Thoracic aorta (tissue), 2 donors: ENCODE measurements around the gene C2CD4C. TPM values are rescaled to one million over a fixed set of nuclear protein-coding genes. Genes with fewer than 3 reads are reported as not detected.
"Not testable (repeated sequence)": the region's sequence is repeated elsewhere in the genome, so short reads cannot be mapped to it uniquely, and the experiment has no call there.

ENCODE experiments used
- ATAC-seq: fragments of 150-250 bp; one replicate; pipeline ENCODE4 v1.8.0; 2017; ENCODE audit warnings: low read depth; ENCODE audit not compliant: insufficient number of reproducible peaks, low FRiP score
- DNase-seq: peaks from one replicate; pipeline ENCODE4 v3.0.0-alpha.2; 2020; ENCODE audit warnings: low spot score
- H3K27ac ChIP-seq, 2 donors: fragments of 200-600 bp; sonication (generic); 1 replicate in 1 of 2; 2 replicates in 1 of 2; pipeline ENCODE4 v1.5.1; 2016; ENCODE audit warnings: mild to moderate bottlenecking in 2 of 2, moderate library complexity in 2 of 2
- H3K27me3 ChIP-seq: fragments of 200-600 bp; sonication (generic); replicated peaks from 2 replicates; pipeline ENCODE4 v1.6.0; 2016; ENCODE audit warnings: mild to moderate bottlenecking; ENCODE audit not compliant: insufficient read depth
- H3K36me3 ChIP-seq: fragments of 200-600 bp; sonication (generic); one replicate; pipeline ENCODE4 v1.5.1; 2016
- H3K4me1 ChIP-seq, 2 donors: fragments of 200-600 bp; sonication (generic); 1 replicate in 1 of 2; 2 replicates in 1 of 2; pipeline versions ENCODE4 v1.5.1 to v1.6.0; 2016; ENCODE audit warnings: low read depth in 2 of 2, mild to moderate bottlenecking in 1 of 2; ENCODE audit not compliant: control insufficient read depth in 1 of 2
- H3K4me3 ChIP-seq: fragments of 200-600 bp; sonication (generic); 2 replicates; pipeline ENCODE4 v1.5.1; 2016; ENCODE audit warnings: mild to moderate bottlenecking
- H3K9me3 ChIP-seq: fragments of 200-600 bp; sonication (generic); 2 replicates; pipeline ENCODE4 v1.5.1; 2016
- total RNA-seq, 2 donors: library from RNA; depleted of rRNA; stranded (reverse); fragments of >200 nt; gene quantifications; one replicate each; pipeline versions ENCODE4 v1.1.0 to v1.2.3, GENCODE V29; 2016
- TF ChIP-seq, protein P1 (sequence below): fragments of 200-600 bp; sonication (generic); IDR thresholded peaks from one replicate; pipeline ENCODE4 v1.5.1; 2019; ENCODE audit warnings: antibody characterized with exemption

C2CD4C gene
- total RNA-seq, 2 donors from 2014 or later = 0.54 to 1.6 TPM

DNA sequence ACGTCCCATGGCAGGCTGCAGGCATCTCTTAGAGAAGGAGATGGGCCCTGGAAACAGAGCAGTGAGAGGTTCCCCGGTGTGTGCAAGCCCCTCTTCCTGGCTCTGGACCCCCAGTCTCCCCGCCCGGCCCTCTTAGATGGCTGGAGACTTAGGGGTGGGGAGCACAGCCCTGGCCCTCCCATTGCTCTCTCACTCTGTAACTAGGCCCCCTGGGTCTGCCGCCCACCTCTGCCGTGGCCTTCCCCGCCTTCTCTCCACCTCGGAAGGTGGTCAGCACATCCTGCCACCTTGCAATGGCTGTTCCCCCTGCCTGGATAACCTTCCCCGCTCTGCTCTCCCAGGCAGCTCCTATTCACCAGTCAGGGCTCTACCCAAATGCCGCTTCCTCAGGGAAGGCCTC lies 21.8 kb upstream of the C2CD4C start:
- H3K9me3 ChIP-seq = no peaks in the 10 kb centered on the region
- H3K4me3 ChIP-seq = no peak overlapping the region
- H3K27me3 ChIP-seq = no peaks in the 10 kb centered on the region
- H3K4me1 ChIP-seq = no peaks in the 10 kb centered on the region
- no peak overlapping the region for H3K27ac ChIP-seq
- ATAC-seq (no peak), DNase-seq (no peak)
- TF ChIP-seq, protein P1, sequence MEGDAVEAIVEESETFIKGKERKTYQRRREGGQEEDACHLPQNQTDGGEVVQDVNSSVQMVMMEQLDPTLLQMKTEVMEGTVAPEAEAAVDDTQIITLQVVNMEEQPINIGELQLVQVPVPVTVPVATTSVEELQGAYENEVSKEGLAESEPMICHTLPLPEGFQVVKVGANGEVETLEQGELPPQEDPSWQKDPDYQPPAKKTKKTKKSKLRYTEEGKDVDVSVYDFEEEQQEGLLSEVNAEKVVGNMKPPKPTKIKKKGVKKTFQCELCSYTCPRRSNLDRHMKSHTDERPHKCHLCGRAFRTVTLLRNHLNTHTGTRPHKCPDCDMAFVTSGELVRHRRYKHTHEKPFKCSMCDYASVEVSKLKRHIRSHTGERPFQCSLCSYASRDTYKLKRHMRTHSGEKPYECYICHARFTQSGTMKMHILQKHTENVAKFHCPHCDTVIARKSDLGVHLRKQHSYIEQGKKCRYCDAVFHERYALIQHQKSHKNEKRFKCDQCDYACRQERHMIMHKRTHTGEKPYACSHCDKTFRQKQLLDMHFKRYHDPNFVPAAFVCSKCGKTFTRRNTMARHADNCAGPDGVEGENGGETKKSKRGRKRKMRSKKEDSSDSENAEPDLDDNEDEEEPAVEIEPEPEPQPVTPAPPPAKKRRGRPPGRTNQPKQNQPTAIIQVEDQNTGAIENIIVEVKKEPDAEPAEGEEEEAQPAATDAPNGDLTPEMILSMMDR = no peak
- H3K36me3 ChIP-seq = no peaks in the 10 kb centered on the region

- Histone ChIP-seq H3K4me1 (no peaks in the 10 kb centered on the region), H3K9me3 (no peaks in the 10 kb centered on the region), H3K4me3 (no peak overlapping the region), H3K36me3 (no peaks in the 10 kb centered on the region), H3K27me3 (no peaks in the 10 kb centered on the region), H3K27ac (no peak overlapping the region)
- TF ChIP-seq, protein P1 = no peak
- DNase-seq (no peak), ATAC-seq (no peak)
Observed at GRCh38 chr19:428149-428548, 19.2 kb upstream of the C2CD4C start.

DNA sequence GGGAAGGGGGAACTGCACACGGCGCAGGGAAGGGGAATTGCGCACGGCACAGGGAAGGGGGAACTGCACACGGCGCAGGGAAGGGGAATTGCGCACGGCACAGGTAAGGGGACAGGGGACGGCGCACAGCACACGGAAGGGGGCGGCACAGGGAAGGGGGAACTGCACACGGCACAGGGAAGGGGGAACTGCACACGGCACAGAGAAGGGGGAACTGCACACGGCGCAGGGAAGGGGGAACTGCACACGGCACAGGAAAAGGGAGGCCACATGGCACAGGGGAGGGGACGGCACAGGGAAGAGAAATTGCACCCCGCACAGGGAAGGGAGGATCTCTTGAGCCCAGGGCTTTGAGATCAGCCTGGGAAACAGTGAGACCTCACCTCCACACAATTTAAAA lies 18.7 kb upstream of the C2CD4C start:
- not testable (repeated sequence) for H3K27me3 ChIP-seq, H3K27ac ChIP-seq, ATAC-seq, H3K36me3 ChIP-seq, H3K4me3 ChIP-seq, DNase-seq, H3K4me1 ChIP-seq, H3K9me3 ChIP-seq

- Histone ChIP-seq H3K4me3 (no peak overlapping the region), H3K4me1 (no peaks in the 10 kb centered on the region), H3K9me3 (no peaks in the 10 kb centered on the region), H3K27ac (no peak overlapping the region), H3K27me3 (no peaks in the 10 kb centered on the region), H3K36me3 (no peaks in the 10 kb centered on the region)
- no peak for DNase-seq
- TF ChIP-seq, protein P1 = no peak
- no peak for ATAC-seq
Observed at GRCh38 chr19:426725-427445, 17.9 kb upstream of the C2CD4C start.

DNA sequence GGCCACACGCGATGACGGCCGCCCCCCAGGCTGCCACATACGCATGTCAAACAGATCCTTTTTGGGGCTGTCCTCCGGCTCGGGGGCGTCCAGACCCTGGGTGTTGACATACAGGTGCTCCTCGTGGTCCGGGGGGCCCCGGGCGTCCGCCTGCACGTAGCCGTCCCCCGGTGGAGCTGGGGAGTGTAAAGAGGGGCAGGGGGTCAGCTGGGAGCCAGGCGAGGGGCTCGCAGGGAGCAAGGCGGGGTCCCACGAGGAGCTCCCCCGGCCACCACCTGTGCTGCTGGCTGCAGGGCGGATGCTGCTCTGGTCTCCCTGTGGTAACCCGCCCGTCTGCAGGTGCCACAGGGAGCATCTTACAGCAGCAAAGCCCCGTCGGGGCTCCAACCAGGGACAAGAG lies 16.1 kb upstream of the C2CD4C start:
- Histone ChIP-seq H3K4me3 (no peak overlapping the region), H3K27ac (no peak overlapping the region), H3K27me3 (no peaks in the 10 kb centered on the region), H3K9me3 (no peaks in the 10 kb centered on the region), H3K4me1 (no peaks in the 10 kb centered on the region), H3K36me3 (no peaks in the 10 kb centered on the region)
- DNase-seq = no peak
- no peak for ATAC-seq
- TF ChIP-seq, protein P1 = no peak

- Histone ChIP-seq H3K36me3 (no peaks in the 10 kb centered on the region), H3K9me3 (no peaks in the 10 kb centered on the region), H3K4me1 (no peaks in the 10 kb centered on the region), H3K4me3 (no peak overlapping the region), H3K27ac (no peak overlapping the region), H3K27me3 (no peaks in the 10 kb centered on the region)
- no peak for ATAC-seq
- TF ChIP-seq, protein P1 = no peak
- no peak for DNase-seq
Observed at GRCh38 chr19:424546-424945, 15.6 kb upstream of the C2CD4C start.
